ENCODE measurements around the gene PRIM1. TPM values are rescaled to one million over a fixed set of nuclear protein-coding genes. Genes with fewer than 3 reads are reported as not detected.
A peak's percentile ranks its signal among the peaks of the same experiment; 100 is the strongest.
"Not testable (repeated sequence)": the region's sequence is repeated elsewhere in the genome, so short reads cannot be mapped to it uniquely, and the experiment has no call there.

PRIM1 gene
- total RNA-seq = 5.1 TPM
- long read RNA-seq = 0 reads

DNA sequence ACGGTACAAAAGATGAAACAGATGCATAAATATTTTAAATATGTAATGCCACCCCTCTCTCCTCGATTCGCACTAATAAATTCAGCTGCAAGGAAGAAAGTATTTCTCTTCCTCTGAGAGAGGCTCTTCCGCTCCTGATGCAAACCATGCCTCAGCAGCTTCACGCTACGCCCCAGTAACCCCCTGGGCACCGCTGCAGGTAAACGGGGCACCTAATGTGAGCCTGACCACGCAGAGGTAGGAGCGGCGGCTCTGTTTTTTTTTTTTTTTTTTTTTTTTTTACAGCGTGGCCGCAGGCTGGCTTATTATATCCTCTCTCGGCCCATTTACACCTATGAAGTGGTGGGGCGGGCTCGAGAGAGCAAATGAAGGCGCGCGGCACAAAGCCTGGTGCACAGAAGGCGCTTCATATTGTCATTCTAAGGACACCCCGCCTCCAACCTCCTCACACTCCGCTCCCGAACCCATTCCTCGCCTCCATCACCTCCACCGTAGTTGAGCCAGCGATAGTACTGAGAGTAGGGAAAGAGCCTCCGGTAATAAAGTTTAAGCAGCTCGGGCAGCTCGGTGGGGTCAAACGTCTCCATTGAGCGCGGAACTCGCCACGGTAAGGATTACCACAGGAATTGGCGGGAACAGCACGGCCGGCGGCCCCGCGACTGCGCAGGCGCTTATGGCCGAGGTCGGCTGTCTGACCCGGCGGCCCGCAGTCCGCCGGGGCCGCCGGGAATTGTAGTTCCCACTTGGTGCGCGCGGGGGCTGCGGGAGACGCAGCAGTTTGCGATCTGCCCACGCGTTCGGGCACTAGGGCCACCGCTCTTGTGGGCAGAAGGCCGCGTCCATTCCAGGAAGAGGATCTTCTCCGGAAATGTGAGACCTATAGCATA lies at the start of gene PRIM1:
Gene PRIM1, minus strand, starts transcription at position 612 of the 887 bp plus-strand sequence. Its CDS starts 25 bp downstream, at position 587.
- intact Hi-C loops (cut with DNase I) = no loop called here
- DNase-seq (ENCODE audit: missing footprints) (peak; percentile 91), ATAC-seq (peak; percentile 96)

DNA sequence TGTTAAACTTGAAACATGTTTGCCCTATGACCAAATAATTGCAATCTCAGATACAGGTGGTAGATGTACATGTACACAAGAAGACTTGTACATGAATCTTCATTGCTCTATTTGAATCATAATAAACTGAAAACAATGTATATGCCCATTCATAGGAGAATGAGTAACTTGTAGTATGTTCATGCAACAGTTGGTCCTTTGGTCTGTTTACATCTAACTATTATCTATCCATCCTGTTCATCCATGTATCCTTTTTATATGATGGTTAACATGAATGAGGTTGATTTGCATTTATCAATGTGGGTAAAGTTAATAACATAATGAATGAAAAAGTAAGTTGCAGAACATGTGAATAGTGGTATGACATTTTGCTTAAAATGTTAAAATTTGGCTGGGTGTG lies 48.1 kb upstream of the PRIM1 start:
- ATAC-seq = no peak
- DNase-seq (ENCODE audit: missing footprints) = no peak
- intact Hi-C loops (cut with DNase I) = no loop called here

DNA sequence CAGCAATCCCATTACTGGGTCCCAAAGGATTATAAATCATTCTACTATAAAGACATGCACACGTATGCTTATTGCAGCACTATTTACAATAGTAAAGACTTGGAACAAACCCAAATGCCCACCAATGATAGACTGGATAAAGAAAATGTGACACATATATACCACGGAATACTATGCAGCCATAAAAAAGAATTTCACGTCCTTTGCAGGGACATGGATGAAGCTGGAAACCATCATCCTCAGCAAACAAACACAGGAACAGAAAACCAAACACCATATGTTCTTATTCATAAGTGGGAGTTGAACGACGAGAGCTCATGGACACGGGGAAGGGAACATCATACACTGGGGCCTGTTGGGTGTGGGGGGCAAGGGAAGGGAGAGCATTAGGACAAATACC lies 47.2 kb upstream of the PRIM1 start:
- DNase-seq (ENCODE audit: missing footprints); ATAC-seq; intact Hi-C loops (cut with DNase I): not testable (repeated sequence)

DNA sequence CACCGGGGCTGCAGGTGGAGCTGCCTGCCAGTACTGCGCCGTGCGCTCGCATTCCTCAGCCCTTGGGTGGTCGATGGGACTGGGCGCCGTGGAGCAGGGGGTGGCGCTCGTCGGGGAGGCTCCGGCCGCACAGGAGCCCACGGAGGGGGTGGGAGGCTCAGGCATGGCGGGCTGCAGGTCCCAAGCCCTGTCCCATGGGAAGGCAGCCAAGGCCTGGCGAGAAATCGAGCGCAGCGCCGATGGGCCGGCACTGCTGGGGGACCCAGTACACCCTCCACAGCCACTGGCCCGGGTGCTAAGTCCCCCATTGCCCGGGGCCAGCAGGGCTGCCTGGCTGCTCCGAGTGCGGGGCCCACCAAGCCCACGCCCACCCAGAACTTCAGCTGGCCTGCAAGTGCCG lies 43.7 kb upstream of the PRIM1 start:
- ATAC-seq; intact Hi-C loops (cut with DNase I): not testable (repeated sequence)

DNA sequence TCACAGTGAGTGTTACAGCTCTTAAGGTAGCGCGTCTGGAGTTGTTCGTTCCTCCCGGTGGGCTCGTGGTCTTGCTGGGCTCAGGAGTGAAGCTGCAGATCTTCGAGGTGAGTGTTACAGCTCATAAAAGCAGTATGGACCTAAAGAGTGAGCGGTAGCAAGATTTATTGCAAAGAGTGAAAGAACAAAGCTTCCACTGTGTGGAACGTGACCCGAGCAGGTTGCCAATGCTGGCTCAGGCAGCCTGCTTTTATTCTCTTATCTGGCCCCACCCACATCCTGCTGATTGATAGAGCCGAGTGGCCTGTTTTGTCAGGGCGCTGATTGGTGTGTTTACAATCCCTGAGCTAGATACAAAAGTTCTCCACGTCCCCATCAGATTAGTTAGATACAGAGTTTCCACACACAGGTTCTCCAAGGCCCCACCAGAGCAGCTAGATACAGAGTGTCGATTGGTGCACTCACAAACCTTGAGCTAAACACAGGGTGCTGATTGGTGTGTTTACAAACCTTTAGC lies 43.0 kb upstream of the PRIM1 start:
- intact Hi-C loops (cut with DNase I); ATAC-seq: not testable (repeated sequence)

More for the DNA sequence above, 43.7 kb upstream of the PRIM1 start:
- DNase-seq (ENCODE audit: missing footprints) = not testable (repeated sequence)

DNA sequence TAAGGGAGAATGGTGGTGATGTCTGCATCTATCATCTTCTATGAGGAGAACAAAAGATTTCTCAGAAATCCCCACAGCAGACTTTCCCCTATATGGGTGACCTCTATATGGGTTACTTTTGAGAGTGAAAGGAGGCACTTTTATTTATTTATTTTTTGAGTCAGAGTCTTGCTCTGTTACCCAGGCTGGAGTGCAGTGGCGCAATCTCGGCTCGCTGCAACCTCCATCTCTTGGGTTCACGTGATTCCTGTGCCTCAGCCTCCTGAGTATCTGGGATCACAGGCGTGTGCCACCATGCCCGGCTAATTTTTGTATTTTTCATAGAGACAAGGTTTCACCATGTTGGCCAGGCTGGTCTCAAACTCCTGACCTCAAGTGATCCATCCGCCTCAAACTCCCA lies 41.0 kb upstream of the PRIM1 start:
- DNase-seq (ENCODE audit: missing footprints); ATAC-seq; intact Hi-C loops (cut with DNase I): not testable (repeated sequence)

More for the DNA sequence above, 43.0 kb upstream of the PRIM1 start:
- DNase-seq (ENCODE audit: missing footprints) = not testable (repeated sequence)

DNA sequence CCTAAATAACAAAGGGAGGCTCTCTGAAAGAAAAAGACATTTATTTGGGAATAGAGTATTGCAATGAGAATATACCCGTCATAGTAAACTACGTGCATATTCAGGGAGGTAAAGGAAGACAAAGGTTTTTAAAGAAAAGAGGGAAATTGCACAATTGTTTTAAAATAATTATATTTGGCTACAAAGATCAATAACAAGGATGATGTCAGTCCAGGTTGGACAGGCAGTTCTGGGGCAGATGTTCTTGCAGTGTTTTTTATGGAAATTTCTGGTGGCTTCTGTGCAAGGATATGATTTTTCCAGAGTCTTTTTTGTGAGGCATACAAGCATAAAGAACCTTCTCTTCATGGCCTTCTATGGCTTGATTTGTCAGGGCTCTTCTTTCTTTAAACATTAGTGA lies 40.6 kb upstream of the PRIM1 start:
- ATAC-seq = no peak
- no peak for DNase-seq (ENCODE audit: missing footprints)
- intact Hi-C loops (cut with DNase I) = no loop called here

DNA sequence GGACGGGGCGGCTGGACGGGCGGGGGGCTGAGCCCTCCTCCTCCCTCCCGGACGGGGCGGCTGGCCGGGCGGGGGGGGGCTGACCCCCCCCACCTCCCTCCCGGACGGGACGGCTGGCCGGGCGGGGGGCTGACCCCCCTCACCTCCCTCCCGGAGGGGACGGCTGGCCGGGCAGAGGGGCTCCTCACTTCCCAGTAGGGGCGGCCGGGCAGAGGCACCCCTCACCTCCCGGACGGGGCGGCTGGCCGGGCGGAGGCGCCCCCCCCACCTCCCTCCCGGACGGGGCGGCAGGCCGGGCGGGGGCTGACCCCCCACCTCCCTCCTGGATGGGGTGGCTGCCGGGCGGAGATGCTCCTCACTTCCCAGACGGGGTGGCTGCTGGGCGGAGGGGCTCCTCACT lies 37.3 kb upstream of the PRIM1 start:
- ATAC-seq; DNase-seq (ENCODE audit: missing footprints); intact Hi-C loops (cut with DNase I): not testable (repeated sequence)

DNA sequence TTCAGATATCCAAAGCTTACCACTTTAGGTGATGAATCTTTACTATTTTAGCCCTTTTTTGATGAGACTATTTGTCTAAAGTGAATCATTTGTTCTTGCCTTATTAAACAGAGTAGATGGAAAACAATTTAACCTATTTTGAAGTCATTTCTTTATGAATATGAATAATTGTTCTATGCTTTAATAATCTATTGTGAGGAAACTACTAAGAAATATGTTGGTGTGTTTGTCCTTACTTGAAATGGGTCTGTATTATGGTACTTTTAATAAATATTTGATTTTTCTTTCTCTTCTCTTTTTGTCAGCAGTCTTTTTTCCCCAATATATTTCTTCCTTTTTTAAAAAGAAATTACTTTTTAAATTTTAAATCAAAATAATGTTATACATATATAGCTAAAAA lies 35.4 kb upstream of the PRIM1 start:
- no peak for ATAC-seq
- intact Hi-C loops (cut with DNase I) = no loop called here

DNA sequence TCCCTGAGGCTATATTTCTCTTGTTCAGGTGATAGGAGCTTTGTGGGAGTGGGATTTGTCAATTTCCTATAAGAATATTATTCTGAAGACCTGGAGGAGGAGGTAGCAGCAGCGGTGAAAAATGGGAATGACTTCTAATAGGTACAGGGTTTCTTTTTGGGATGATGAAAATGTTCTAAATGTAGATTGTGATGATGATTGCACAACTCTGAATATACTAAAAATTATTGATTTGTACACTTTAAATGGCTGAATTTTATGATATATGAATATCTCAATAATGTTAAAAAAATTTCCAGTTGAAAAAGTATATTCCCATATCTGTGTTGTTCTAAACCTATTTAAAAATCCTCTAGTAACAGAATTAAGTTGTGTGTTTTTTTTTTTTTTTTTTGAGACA lies 33.8 kb upstream of the PRIM1 start:
- ATAC-seq = no peak
- intact Hi-C loops (cut with DNase I) = no loop called here
- DNase-seq (ENCODE audit: missing footprints) = no peak

More for the DNA sequence above, 35.4 kb upstream of the PRIM1 start:
- DNase-seq (ENCODE audit: missing footprints) = no peak

DNA sequence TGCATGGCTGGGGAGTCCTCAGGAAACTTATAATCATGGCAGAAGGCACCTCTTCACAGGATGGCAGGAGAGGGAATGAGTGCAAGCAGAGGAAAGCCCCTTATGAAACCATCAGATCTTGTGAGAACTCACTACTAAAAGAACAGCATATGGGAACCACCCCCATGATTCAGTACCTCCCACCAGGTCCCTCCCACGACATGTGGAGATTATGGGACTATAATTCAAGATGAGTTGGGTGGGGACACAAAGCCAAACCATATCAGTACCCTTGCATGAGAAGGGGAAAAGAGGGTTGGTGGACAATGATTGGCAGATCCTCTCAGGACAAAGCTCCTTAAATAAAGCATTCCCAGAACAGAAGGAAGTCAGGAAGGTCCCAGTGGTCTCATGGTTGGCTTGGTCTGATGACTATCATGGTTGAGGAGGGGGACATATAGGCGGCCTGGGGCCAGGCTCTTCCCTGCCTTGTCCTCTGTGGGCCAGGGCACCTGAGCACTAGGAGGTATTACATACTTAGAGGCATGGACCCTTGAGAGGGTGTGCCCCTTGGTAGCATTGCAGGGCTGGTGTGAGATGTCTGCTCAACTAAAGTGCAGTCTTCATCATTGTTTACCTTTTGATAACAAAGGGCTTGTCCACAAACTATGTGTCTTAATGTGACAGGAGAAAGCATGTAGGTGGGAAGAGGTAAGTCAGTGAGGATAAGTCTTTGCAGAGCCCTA lies 33.2 kb upstream of the PRIM1 start:
- ATAC-seq (no peak), DNase-seq (ENCODE audit: missing footprints) (no peak)
- intact Hi-C loops (cut with DNase I) = no loop called here

DNA sequence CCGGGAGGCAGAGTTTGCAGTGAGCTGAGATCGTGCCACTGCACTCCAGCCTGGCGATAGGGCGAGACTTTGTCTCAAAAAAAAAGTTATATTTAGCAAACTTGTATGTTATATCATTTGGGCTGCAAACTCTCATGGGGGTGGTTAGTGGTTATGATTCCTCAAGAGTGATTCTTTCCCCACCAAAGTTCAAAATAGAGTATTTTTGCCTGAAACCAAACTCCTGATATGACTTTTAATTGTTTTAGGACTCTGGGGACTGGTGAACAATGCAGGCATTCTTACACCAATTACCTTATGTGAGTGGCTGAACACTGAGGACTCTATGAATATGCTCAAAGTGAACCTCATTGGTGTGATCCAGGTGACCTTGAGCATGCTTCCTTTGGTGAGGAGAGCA lies 29.6 kb upstream of the PRIM1 start:
- ATAC-seq = no peak
- intact Hi-C loops (cut with DNase I) = no loop called here
- no peak for DNase-seq (ENCODE audit: missing footprints)

DNA sequence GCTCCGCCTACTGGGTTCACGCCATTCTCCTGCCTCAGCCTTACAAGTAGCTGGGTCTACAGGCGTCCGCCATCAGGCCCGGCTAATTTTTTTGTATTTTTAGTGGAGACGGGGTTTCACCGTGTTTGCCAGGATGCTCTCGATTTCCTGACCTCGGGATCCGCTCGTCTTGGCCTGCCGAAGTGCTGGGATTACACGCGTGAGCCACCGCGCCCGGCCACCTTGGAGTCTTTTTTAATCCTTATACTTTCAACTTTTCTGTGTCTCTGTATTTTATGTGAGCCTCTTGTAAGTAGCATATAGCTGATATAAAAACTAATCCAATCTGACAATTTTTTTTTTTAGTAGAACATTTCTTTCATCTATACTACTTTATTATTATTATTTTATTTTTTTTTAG lies 26.6 kb upstream of the PRIM1 start:
- intact Hi-C loops (cut with DNase I) = no loop called here
- ATAC-seq (no peak), DNase-seq (ENCODE audit: missing footprints) (no peak)

DNA sequence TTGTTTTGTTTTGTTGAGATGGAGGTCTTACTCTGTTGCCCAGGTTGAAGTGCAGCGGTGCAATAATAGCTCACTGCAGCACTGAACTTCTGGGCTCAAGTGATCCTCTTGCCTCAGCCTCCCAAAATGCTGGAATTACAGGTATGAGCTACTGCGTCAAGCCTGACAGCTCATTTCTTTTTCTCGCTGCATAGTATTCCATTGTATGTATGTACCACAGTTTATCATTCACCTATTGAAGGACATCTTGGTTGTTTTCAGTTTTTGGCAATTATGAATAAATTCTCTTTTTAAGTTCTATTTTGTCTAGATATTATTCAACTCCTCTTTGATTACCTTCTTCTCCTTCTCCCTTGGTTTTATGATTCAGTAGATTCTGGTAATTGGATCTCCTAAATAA lies 24.5 kb upstream of the PRIM1 start:
- ATAC-seq = no peak
- no peak for DNase-seq (ENCODE audit: missing footprints)
- intact Hi-C loops (cut with DNase I) = no loop called here

DNA sequence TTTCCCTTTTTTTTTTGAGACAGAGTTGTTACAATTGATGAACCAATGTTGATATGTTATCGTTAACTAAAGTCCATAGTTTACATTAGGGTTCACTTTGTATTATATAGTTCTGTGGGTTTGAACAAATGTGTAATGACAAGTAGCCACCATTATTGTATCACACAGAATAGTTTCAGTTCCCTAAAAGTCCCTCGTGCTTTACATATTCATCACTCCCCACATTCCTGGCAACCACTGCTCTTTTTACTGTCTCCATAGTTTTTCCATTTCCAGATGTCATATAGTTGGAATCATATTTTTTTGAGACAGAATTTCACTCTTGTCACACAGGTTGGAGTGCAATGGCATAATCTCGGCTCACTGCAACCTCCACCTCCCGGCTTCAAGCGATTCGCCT lies 23.5 kb upstream of the PRIM1 start:
- DNase-seq (ENCODE audit: missing footprints) = no peak
- intact Hi-C loops (cut with DNase I) = no loop called here
- ATAC-seq = no peak

DNA sequence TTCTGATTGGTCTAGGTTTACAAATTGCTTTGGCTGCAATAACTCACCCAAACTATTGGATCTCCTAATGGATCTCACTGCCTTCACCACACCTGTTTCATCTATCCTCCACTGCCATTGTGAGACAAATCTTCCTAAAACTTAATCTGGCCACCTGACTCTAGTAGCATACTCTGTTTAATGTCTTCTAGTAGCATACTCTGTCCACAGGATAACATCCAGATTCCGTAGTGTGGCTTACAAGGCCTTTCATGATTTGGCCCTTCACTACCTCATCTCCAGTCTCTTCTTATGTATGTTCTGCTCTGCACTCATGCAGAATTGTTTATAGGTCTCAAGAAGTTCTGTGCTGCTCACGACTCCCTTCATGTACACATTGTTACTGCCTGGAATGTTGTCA lies 21.0 kb upstream of the PRIM1 start:
- intact Hi-C loops (cut with DNase I) = no loop called here
- no peak for DNase-seq (ENCODE audit: missing footprints)
- ATAC-seq = no peak

DNA sequence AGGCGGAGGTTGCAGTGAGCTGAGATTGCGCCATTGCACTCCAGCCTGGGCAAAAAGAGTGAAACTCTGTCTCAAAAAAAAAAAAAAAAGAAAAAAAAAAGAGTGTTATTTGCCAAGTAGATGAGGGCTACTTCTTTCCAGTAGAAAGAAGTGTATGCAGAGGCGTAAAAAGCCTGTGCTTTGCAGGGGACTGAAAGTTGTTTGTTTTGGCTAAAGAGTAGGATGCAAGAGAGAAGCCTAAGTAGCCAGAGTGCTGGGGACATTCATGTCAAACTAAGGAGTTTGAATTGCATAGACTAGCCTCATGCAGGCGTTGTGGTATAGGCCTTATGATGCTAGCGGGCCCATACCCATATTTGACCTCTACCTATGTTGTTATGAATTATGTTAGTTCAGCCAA lies 20.5 kb upstream of the PRIM1 start:
- ATAC-seq (no peak), DNase-seq (ENCODE audit: missing footprints) (no peak)

DNA sequence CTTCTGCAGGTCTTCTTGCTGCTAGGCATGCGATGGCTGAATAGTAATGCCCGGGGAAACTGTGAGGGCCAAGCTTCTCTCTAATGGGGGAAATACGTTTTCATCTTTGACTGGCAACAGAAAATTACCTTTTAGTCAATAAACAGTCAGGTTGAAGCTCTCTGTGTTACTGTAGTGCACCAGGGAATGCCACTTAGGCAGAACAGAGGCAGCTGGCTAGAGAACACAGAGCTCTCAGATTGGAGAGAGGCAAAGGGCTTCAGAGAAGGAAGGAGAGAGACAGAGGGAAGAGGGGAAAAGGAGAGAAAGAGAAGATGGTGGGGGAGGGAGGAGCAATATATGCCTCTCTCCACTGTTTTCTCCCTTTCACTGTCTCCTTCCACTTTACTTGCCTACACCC lies 17.7 kb upstream of the PRIM1 start:
- DNase-seq (ENCODE audit: missing footprints) (no peak), ATAC-seq (no peak)
- intact Hi-C loops (cut with DNase I) = no loop called here

More for the DNA sequence above, 20.5 kb upstream of the PRIM1 start:
- intact Hi-C loops (cut with DNase I) = no loop called here

DNA sequence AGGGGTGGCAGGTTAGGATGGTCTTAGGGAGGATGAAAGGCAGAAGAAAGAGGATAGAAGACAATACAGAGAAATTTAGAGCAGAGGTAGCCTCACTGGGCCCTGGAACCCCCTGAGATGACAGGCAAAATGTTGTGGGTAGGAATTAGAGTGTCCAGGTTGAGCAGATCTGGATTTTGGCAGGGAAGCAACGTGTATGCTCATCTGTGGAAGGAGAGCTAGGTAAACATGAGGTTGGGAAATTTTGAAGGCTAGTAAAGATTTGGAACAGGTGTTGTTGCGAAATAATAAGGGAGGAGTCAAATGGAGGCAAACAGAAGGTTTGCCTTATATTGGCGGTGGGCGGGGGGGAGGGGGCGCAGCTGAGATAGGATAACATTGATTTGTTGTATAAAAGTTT lies 16.3 kb upstream of the PRIM1 start:
- ATAC-seq (no peak), DNase-seq (ENCODE audit: missing footprints) (no peak)
- intact Hi-C loops (cut with DNase I) = no loop called here

DNA sequence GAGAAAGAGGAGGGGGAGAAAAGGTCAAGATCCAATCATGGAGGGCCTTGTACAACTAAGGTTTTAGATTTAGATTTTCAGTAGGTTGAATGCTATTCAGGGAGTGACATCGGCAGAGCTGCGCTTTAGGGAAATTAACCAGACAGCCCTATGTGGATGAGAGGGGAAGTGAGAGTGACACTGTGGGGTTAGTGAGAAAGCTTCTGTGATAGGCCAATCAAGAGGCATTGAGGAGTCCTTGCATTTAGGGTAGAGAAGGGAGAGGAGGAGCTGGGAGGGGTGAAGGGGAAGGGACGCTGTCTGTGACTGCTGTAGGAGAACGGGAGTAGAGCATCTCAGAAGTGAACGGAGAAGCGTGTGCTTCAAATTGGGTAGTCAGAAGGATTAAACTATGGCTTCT lies 14.4 kb upstream of the PRIM1 start:
- ATAC-seq = peak; percentile 63
- intact Hi-C loops (cut with DNase I) = no loop called here

More for the DNA sequence above, 14.4 kb upstream of the PRIM1 start:
- DNase-seq (ENCODE audit: missing footprints) = no peak
